Gastroesophageal sphincter (tissue), 4 donors: ENCODE measurements around the gene NRXN2. TPM values are rescaled to one million over a fixed set of nuclear protein-coding genes. Genes with fewer than 3 reads are reported as not detected.

Source experiments
- ATAC-seq: fragments of 150-250 bp; one replicate; pipeline ENCODE4 v1.9.1; 2016; ENCODE audit warnings: mild to moderate bottlenecking, moderate library complexity
- H3K27ac ChIP-seq, 4 donors: fragments of 200-600 bp; sonication (generic) in 3 of 4; 1 replicate in 3 of 4; 2 replicates in 1 of 4; pipeline ENCODE4 v1.5.1; 2016 to 2019
- H3K27me3 ChIP-seq: fragments of 200-600 bp; sonication (generic); one replicate; pipeline ENCODE4 v1.5.1; 2019
- H3K36me3 ChIP-seq, 2 donors: fragments of 200-600 bp; sonication (generic); one replicate each; pipeline ENCODE4 v1.5.1; 2019; ENCODE audit warnings: control low read depth in 1 of 2
- H3K4me1 ChIP-seq, 3 donors: fragments of 200-600 bp; sonication (generic); 1 replicate in 2 of 3; 2 replicates in 1 of 3; pipeline ENCODE4 v1.5.1; 2016 to 2019; ENCODE audit warnings: control low read depth in 2 of 3
- H3K4me3 ChIP-seq, 2 donors: fragments of 200-600 bp; sonication (generic); one replicate each; pipeline ENCODE4 v1.5.1; 2019; ENCODE audit warnings: mild to moderate bottlenecking in 1 of 2, moderate library complexity in 1 of 2
- H3K9me3 ChIP-seq, 3 donors: fragments of 200-600 bp; sonication (generic); one replicate each; pipeline ENCODE4 v1.5.1; 2017 to 2019; ENCODE audit warnings: control low read depth in 2 of 3
- CTCF ChIP-seq, 4 experiments: fragments of 200-600 bp in 2 of 4; fragments of 450-650 bp in 2 of 4; sonication (generic) in 1 of 4; IDR thresholded peaks; one replicate each; pipeline ENCODE4 v1.5.1; 2017 to 2019; ENCODE audit warnings: antibody characterized with exemption in 4 of 4, mild to moderate bottlenecking in 2 of 4, moderate library complexity in 2 of 4
- EP300 ChIP-seq: sonication (generic); formaldehyde crosslinking; IDR thresholded peaks from one replicate; pipeline ENCODE4 v1.6.1; 2017; ENCODE audit warnings: antibody characterized with exemption, mild to moderate bottlenecking
- POLR2A ChIP-seq, 2 donors: fragments of 450-650 bp; IDR thresholded peaks; one replicate each; pipeline ENCODE4 v1.6.1; 2017; ENCODE audit warnings: antibody characterized with exemption in 2 of 2, mild to moderate bottlenecking in 2 of 2, moderate library complexity in 1 of 2
- POLR2AphosphoS5 ChIP-seq: sonication (generic); formaldehyde crosslinking; IDR thresholded peaks from one replicate; pipeline ENCODE4 v1.6.1; 2017; ENCODE audit warnings: antibody characterized with exemption
- WGBS, 2 donors: methylation state at CpG; one replicate each; pipeline ENCODE4 v1.1.5; 2018; ENCODE audit warnings: low coverage in 1 of 2; 5-methylcytosine and 5-hydroxymethylcytosine counted together
- total RNA-seq, 4 donors: library from RNA; depleted of rRNA; stranded (reverse); fragments of >200 nt; gene quantifications; one replicate each; pipeline ENCODE4 v1.1.0, GENCODE V29; 2016

The NRXN2 gene
- total RNA-seq, 4 donors from 2014 or later, result 3.4 to 25.4 (median 5.0) TPM

- no peak for ATAC-seq
Observed at GRCh38 chr11:64633555-64634159, 89.3 kb downstream of the NRXN2 start.

GRCh38 chr11:64632654-64633053, 90.3 kb downstream of the NRXN2 start:
- TF ChIP-seq POLR2AphosphoS5 (no peak), EP300 (no peak), POLR2A (IDR thresholded peaks at IDR 0.05) (no peak), CTCF (IDR thresholded peaks at IDR 0.05) (no peak)
- peaks cover 29% of the 10 kb centered on the region for H3K27me3 ChIP-seq
- no peak for ATAC-seq
- H3K27ac ChIP-seq, result no peak overlapping the region
- WGBS, 2 donors, result 91 to 96% methylated on average over 8 to 9 of the region's 10 CpGs
- peaks cover 0 to 18% (median 0%) of the 10 kb centered on the region in 3 donors for H3K4me1 ChIP-seq
- H3K9me3 ChIP-seq, result no peaks in the 10 kb centered on the region
- no peak overlapping the region for H3K4me3 ChIP-seq
- H3K36me3 ChIP-seq, result no peaks in the 10 kb centered on the region

More at GRCh38 chr11:64633555-64634159, 89.3 kb downstream of the NRXN2 start:
- Histone ChIP-seq H3K9me3 (no peaks in the 10 kb centered on the region), H3K4me3 (no peak overlapping the region), H3K36me3 (no peaks in the 10 kb centered on the region), H3K27ac (no peak overlapping the region), H3K4me1 (peaks cover 0 to 28% (median 0%) of the 10 kb centered on the region in 3 donors), H3K27me3 (peaks cover 39% of the 10 kb centered on the region)
- TF ChIP-seq POLR2A (IDR thresholded peaks at IDR 0.05) (no peak), CTCF (IDR thresholded peaks at IDR 0.05) (no peak), EP300 (no peak), POLR2AphosphoS5 (no peak)
- WGBS, 2 donors, result 74 to 92% methylated on average over 1 to 4 of the region's 7 CpGs

GRCh38 chr11:64632237-64632636, 90.8 kb downstream of the NRXN2 start:
- H3K4me3 ChIP-seq, result no peak overlapping the region
- 55% methylated on average over 4 of the region's 6 CpGs; no CpG with 5 or more reads in 1 of the 2 donors for WGBS, 2 donors
- peaks cover 25% of the 10 kb centered on the region for H3K27me3 ChIP-seq
- no peak for ATAC-seq
- H3K27ac ChIP-seq, result no peak overlapping the region
- no peaks in the 10 kb centered on the region for H3K36me3 ChIP-seq
- peaks cover 0 to 14% (median 0%) of the 10 kb centered on the region in 3 donors for H3K4me1 ChIP-seq
- TF ChIP-seq CTCF (IDR thresholded peaks at IDR 0.05) (no peak), POLR2A (IDR thresholded peaks at IDR 0.05) (no peak), POLR2AphosphoS5 (no peak), EP300 (no peak)
- no peaks in the 10 kb centered on the region for H3K9me3 ChIP-seq

- 92% methylated on average over 3 of the region's 4 CpGs; no CpG with 5 or more reads in 1 of the 2 donors for WGBS, 2 donors
- no peak overlapping the region for H3K27ac ChIP-seq
- no peak overlapping the region for H3K4me3 ChIP-seq
- H3K27me3 ChIP-seq, result peaks cover 20% of the 10 kb centered on the region
- no peaks in the 10 kb centered on the region for H3K36me3 ChIP-seq
- no peaks in the 10 kb centered on the region for H3K9me3 ChIP-seq
- TF ChIP-seq EP300 (no peak), CTCF (IDR thresholded peaks at IDR 0.05) (no peak), POLR2AphosphoS5 (no peak), POLR2A (IDR thresholded peaks at IDR 0.05) (no peak)
- peaks cover 0 to 11% (median 0%) of the 10 kb centered on the region in 3 donors for H3K4me1 ChIP-seq
- ATAC-seq, result no peak
Observed at GRCh38 chr11:64631675-64632074, 91.3 kb downstream of the NRXN2 start.
